Liver (tissue), 9 donors: ENCODE data around the gene NEB. TPM values are rescaled to one million over a fixed set of nuclear protein-coding genes. Genes with fewer than 3 reads are reported as not detected.

Experiments
- DNase-seq: peaks from one replicate; pipeline ENCODE4 v3.0.0-alpha.2; 2017; ENCODE audit warnings: low spot score
- H3K27ac ChIP-seq, 2 donors: one replicate each; pipeline ENCODE4 v1.7.0; 2013; ENCODE audit warnings: inconsistent platforms in 2 of 2, low read length in 2 of 2, control low read depth in 1 of 2, low read depth in 1 of 2, mild to moderate bottlenecking in 1 of 2
- H3K27me3 ChIP-seq, 4 donors: one replicate each; pipeline versions ENCODE4 v1.6.1 to v1.7.0; 2013; ENCODE audit warnings: low read length in 3 of 4, inconsistent platforms in 1 of 4, mild to moderate bottlenecking in 1 of 4, moderate library complexity in 1 of 4; ENCODE audit not compliant: control insufficient read depth in 4 of 4, insufficient read depth in 4 of 4
- H3K36me3 ChIP-seq, 4 donors: one replicate each; pipeline versions ENCODE4 v1.6.1 to v1.7.0; 2013; ENCODE audit warnings: low read length in 3 of 4, mild to moderate bottlenecking in 3 of 4, low read depth in 1 of 4, moderate library complexity in 1 of 4; ENCODE audit not compliant: control insufficient read depth in 4 of 4, insufficient read depth in 3 of 4
- H3K4me1 ChIP-seq, 4 donors: one replicate each; pipeline versions ENCODE4 v1.6.1 to v1.7.0; 2013; ENCODE audit warnings: low read length in 3 of 4, mild to moderate bottlenecking in 3 of 4, moderate library complexity in 1 of 4; ENCODE audit not compliant: control insufficient read depth in 4 of 4, insufficient read depth in 4 of 4
- H3K4me3 ChIP-seq, 3 donors: one replicate each; pipeline versions ENCODE4 v1.6.1 to v1.7.0; 2013; ENCODE audit warnings: low read length in 3 of 3, control low read depth in 1 of 3, low read depth in 1 of 3, mild to moderate bottlenecking in 1 of 3
- H3K9ac ChIP-seq, 2 donors: one replicate each; pipeline ENCODE4 v1.7.0; 2013; ENCODE audit warnings: low read length in 2 of 2, mild to moderate bottlenecking in 2 of 2, moderate library complexity in 2 of 2, control low read depth in 1 of 2, low read depth in 1 of 2
- H3K9me3 ChIP-seq, 4 donors: one replicate each; pipeline versions ENCODE4 v1.6.1 to v1.7.0; 2013; ENCODE audit warnings: low read length in 3 of 4; ENCODE audit not compliant: control insufficient read depth in 4 of 4
- ATF3 ChIP-seq: IDR thresholded peaks from 2 replicates; pipeline ENCODE4 v1.6.1; 2016; ENCODE audit warnings: antibody characterized with exemption
- CTCF ChIP-seq: fragments of 150-350 bp; IDR thresholded peaks from 2 replicates; pipeline ENCODE4 v1.5.1; 2017; ENCODE audit warnings: improper control_type of control experiment, low read depth, low read length; ENCODE audit not compliant: missing input control
- EGR1 ChIP-seq, 2 donors: IDR thresholded peaks; 2 replicates each; pipeline ENCODE4 v1.6.1; 2016 to 2018; ENCODE audit warnings: antibody characterized with exemption in 2 of 2, low read depth in 2 of 2
- FOXA2 ChIP-seq: IDR thresholded peaks from 2 replicates; pipeline ENCODE4 v1.6.1; 2016; ENCODE audit warnings: antibody characterized with exemption
- GABPA ChIP-seq, 2 donors: IDR thresholded peaks in 1 of 2; conservative IDR thresholded peaks in 1 of 2; 2 replicates each; pipeline ENCODE4 v1.6.1; 2016; ENCODE audit warnings: antibody characterized with exemption in 2 of 2, mild to moderate bottlenecking in 1 of 2, moderate library complexity in 1 of 2
- HNF4A ChIP-seq, 2 donors: conservative IDR thresholded peaks; 2 replicates each; pipeline ENCODE4 v1.6.1; 2016; ENCODE audit warnings: antibody characterized with exemption in 2 of 2, mild to moderate bottlenecking in 2 of 2
- MAX ChIP-seq: IDR thresholded peaks from 2 replicates; pipeline ENCODE4 v1.6.1; 2016; ENCODE audit warnings: antibody characterized with exemption
- RAD21 ChIP-seq, 2 donors: IDR thresholded peaks; 2 replicates each; pipeline ENCODE4 v1.6.1; 2016; ENCODE audit warnings: antibody characterized with exemption in 2 of 2, mild to moderate bottlenecking in 2 of 2
- REST ChIP-seq: IDR thresholded peaks from 2 replicates; pipeline ENCODE4 v1.6.1; 2016; ENCODE audit warnings: antibody characterized with exemption, mild to moderate bottlenecking
- RXRA ChIP-seq, 2 donors: IDR thresholded peaks; 2 replicates each; pipeline ENCODE4 v1.6.1; 2017 to 2018; ENCODE audit warnings: antibody characterized with exemption in 2 of 2, mild to moderate bottlenecking in 1 of 2
- SP1 ChIP-seq: IDR thresholded peaks from 2 replicates; pipeline ENCODE4 v1.6.1; 2018; ENCODE audit warnings: antibody characterized with exemption, mild to moderate bottlenecking
- TAF1 ChIP-seq: conservative IDR thresholded peaks from 2 replicates; pipeline ENCODE4 v1.6.1; 2016; ENCODE audit warnings: antibody characterized with exemption, mild to moderate bottlenecking
- YY1 ChIP-seq: IDR thresholded peaks from 2 replicates; pipeline ENCODE4 v1.6.1; 2016; ENCODE audit warnings: antibody characterized with exemption, mild to moderate bottlenecking
- ZBTB33 ChIP-seq: IDR thresholded peaks from 2 replicates; pipeline ENCODE4 v1.6.1; 2016; ENCODE audit warnings: antibody characterized with exemption
- WGBS: extraction: QIAGEN DNeasy Blood & Tissue Kit; methylation state at CpG from one replicate; pipeline ENCODE4 v1.1.7; 2013; 5-methylcytosine and 5-hydroxymethylcytosine counted together
- polyA plus RNA-seq, 2 donors: library from polyadenylated mRNA; stranded (reverse) in 1 of 2; unstranded in 1 of 2; fragments of 200-250 nt in 1 of 2; fragments of >200 nt in 1 of 2; fragmentation: Nextera tagmentation in 1 of 2; extraction: Ambion mirVana in 1 of 2; gene quantifications; one replicate each; pipeline versions ENCODE4 v1.2.1 to v1.2.3, GENCODE V29; 2013 to 2015
- total RNA-seq, 2 donors: library from RNA; depleted of rRNA; stranded (reverse); fragments of >200 nt; gene quantifications; one replicate each; pipeline ENCODE4 v1.2.3, GENCODE V29; 2014
- donor health status: healthy.
- donor health status: healthy.
- donor health status: healthy.
- donor health status: healthy.
- donor health status: healthy.

NEB gene
- total and polyA plus RNA-seq, 4 donors, result 0.28 to 6.4 (median 2.7) TPM

GRCh38 chr2:151678849-151679248 is 55.4 kb downstream of the NEB start:
- DNase-seq, result no peak
- WGBS, result 87% methylated on average over 6 of the region's 6 CpGs
- H3K36me3 ChIP-seq, result no peaks in the 10 kb centered on the region
- H3K27ac ChIP-seq, result no peak overlapping the region
- H3K27me3 ChIP-seq, result no peaks in the 10 kb centered on the region
- H3K4me1 ChIP-seq, result no peaks in the 10 kb centered on the region
- H3K9me3 ChIP-seq, result no peaks in the 10 kb centered on the region
- H3K9ac ChIP-seq, result no peak overlapping the region
- TF ChIP-seq TAF1, result no peak
- no peak for TF ChIP-seq ATF3
- TF ChIP-seq RAD21 (IDR thresholded peaks at IDR 0.05), result no peak
- no peak for TF ChIP-seq EGR1 (IDR thresholded peaks at IDR 0.05; ENCODE audit: low read depth in 2 of 2)
- TF ChIP-seq SP1, result no peak
- no peak for TF ChIP-seq MAX
- TF ChIP-seq RXRA (IDR thresholded peaks at IDR 0.05), result no peak
- TF ChIP-seq ZBTB33, result no peak
- no peak for TF ChIP-seq HNF4A (conservative IDR thresholded peaks at IDR 0.05)
- TF ChIP-seq FOXA2, result no peak
- TF ChIP-seq REST, result no peak
- H3K4me3 ChIP-seq, result no peak overlapping the region

- Histone ChIP-seq H3K4me1 (no peaks in the 10 kb centered on the region), H3K9ac (no peak overlapping the region), H3K27me3 (no peaks in the 10 kb centered on the region), H3K9me3 (no peaks in the 10 kb centered on the region), H3K4me3 (no peak overlapping the region), H3K27ac (no peak overlapping the region), H3K36me3 (no peaks in the 10 kb centered on the region)
- TF ChIP-seq HNF4A (conservative IDR thresholded peaks at IDR 0.05) (peak; percentile 6 to 19), YY1 (no peak)
- 87% methylated on average over 2 of the region's 2 CpGs for WGBS
- no peak for DNase-seq
Measured at GRCh38 chr2:151673016-151673415, 61.3 kb downstream of the NEB start.

- Histone ChIP-seq H3K4me1 (no peaks in the 10 kb centered on the region), H3K27me3 (no peaks in the 10 kb centered on the region), H3K9ac (no peak overlapping the region), H3K27ac (no peak overlapping the region), H3K36me3 (no peaks in the 10 kb centered on the region), H3K9me3 (no peaks in the 10 kb centered on the region), H3K4me3 (no peak overlapping the region)
- no peak for DNase-seq
- no peak for TF ChIP-seq GABPA (IDR thresholded peaks at IDR 0.05 in 1 of 2, conservative IDR thresholded peaks at IDR 0.05 in 1 of 2)
- no peak for TF ChIP-seq CTCF
- no peak for TF ChIP-seq HNF4A (conservative IDR thresholded peaks at IDR 0.05)
- no peak for TF ChIP-seq ATF3
- WGBS, result 91% methylated on average over 5 of the region's 5 CpGs
Measured at GRCh38 chr2:151672277-151672676, 62.0 kb downstream of the NEB start.
